WTC11 (cell line): ENCODE measurements around the gene MRNIP. TPM values are rescaled to one million over a fixed set of nuclear protein-coding genes. Genes with fewer than 3 reads are reported as not detected.

Source experiments
- ATAC-seq: fragments of 200-7000 bp; cut with Tn5 transposase; 2 replicates; pipeline ENCODE4 v1.10.0; 2021; ENCODE audit warnings: mild to moderate bottlenecking, moderate library complexity
- CTCF ChIA-PET: fragments of 300-600 bp; sonication (Branson Sonifier 250); formaldehyde crosslinking; loops from one replicate; lab custom pipeline; 2021; ENCODE audit warnings: antibody characterized with exemption; lab: Charles Lee
- POLR2A ChIA-PET: fragments of 350-600 bp; sonication (Branson Sonifier 250); formaldehyde crosslinking; loops from one replicate; lab custom pipeline; 2021; ENCODE audit warnings: antibody characterized with exemption; lab: Charles Lee
- DNase-seq: peaks from one replicate; pipeline ENCODE4 v3.0.0; 2021; ENCODE audit warnings: low spot score
- H3K27ac Mint-ChIP-seq: 2 replicates; pipeline ENCODE4 v1.8.0; 2021; ENCODE audit warnings: mixed read lengths
- H3K27me3 Mint-ChIP-seq: 2 replicates; pipeline ENCODE4 v1.8.0; 2021; ENCODE audit warnings: low read depth, mild to moderate bottlenecking, moderate library complexity, mixed read lengths
- H3K36me3 Mint-ChIP-seq: 2 replicates; pipeline ENCODE4 v1.8.0; 2021; ENCODE audit warnings: mixed read lengths
- H3K4me1 Mint-ChIP-seq: 2 replicates; pipeline ENCODE4 v1.8.0; 2022; ENCODE audit warnings: mixed read lengths
- H3K4me3 Mint-ChIP-seq: 2 replicates; pipeline ENCODE4 v1.8.0; 2021; ENCODE audit warnings: mild to moderate bottlenecking, moderate library complexity, mixed read lengths
- H3K9me3 Mint-ChIP-seq: 2 replicates; pipeline ENCODE4 v1.8.0; 2021; ENCODE audit warnings: mixed read lengths
- ATF1 ChIP-seq: sonication (generic); formaldehyde crosslinking; IDR thresholded peaks from 2 replicates; pipeline ENCODE4 v1.8.1; 2023; ENCODE audit warnings: mild to moderate bottlenecking, moderate library complexity, missing genetic modification reagents
- ATF2 ChIP-seq: sonication (generic); formaldehyde crosslinking; IDR thresholded peaks from 2 replicates; pipeline ENCODE4 v1.8.1; 2022; ENCODE audit warnings: low read depth, missing genetic modification reagents, borderline replicate concordance
- GTF2I ChIP-seq: fragments of 250-450 bp; sonication (Bioruptor Pico); conservative IDR thresholded peaks from 2 replicates; pipeline ENCODE4 v1.4.0; 2021; ENCODE audit warnings: mild to moderate bottlenecking
- IRF2 ChIP-seq: sonication (generic); formaldehyde crosslinking; IDR thresholded peaks from 2 replicates; pipeline ENCODE4 v1.8.0; 2022; ENCODE audit warnings: low read depth, missing genetic modification reagents, borderline replicate concordance
- JUN ChIP-seq: sonication (generic); formaldehyde crosslinking; IDR thresholded peaks from 2 replicates; pipeline ENCODE4 v1.8.0; 2023; ENCODE audit warnings: mild to moderate bottlenecking, missing genetic modification reagents
- KAT7 ChIP-seq: sonication (generic); formaldehyde crosslinking; IDR thresholded peaks from 2 replicates; pipeline ENCODE4 v1.8.1; 2023; ENCODE audit warnings: missing genetic modification reagents, mild to moderate bottlenecking, borderline replicate concordance
- MXD4 ChIP-seq: fragments of 250-450 bp; sonication (Bioruptor Pico); IDR thresholded peaks from 2 replicates; pipeline ENCODE4 v1.8.0; 2021; ENCODE audit warnings: mild to moderate bottlenecking, moderate library complexity, borderline replicate concordance
- NFE2L1 ChIP-seq: sonication (generic); formaldehyde crosslinking; IDR thresholded peaks from 2 replicates; pipeline ENCODE4 v1.8.1; 2023; ENCODE audit warnings: missing genetic modification reagents
- NR1H2 ChIP-seq: sonication (generic); formaldehyde crosslinking; IDR thresholded peaks from 2 replicates; pipeline ENCODE4 v1.9.0; 2021; ENCODE audit warnings: mild to moderate bottlenecking, moderate library complexity, missing genetic modification reagents
- TCF7 ChIP-seq: sonication (generic); formaldehyde crosslinking; IDR thresholded peaks from 2 replicates; pipeline ENCODE4 v1.8.0; 2022; ENCODE audit warnings: mild to moderate bottlenecking, low read depth, missing genetic modification reagents, moderate library complexity
- TEAD4 ChIP-seq: sonication (generic); formaldehyde crosslinking; IDR thresholded peaks from 2 replicates; pipeline ENCODE4 v1.8.0; 2022; ENCODE audit warnings: mild to moderate bottlenecking, missing genetic modification reagents
- ZNF138 ChIP-seq: sonication (generic); formaldehyde crosslinking; conservative IDR thresholded peaks from 2 replicates; pipeline ENCODE4 v1.8.1; 2022; ENCODE audit warnings: mild to moderate bottlenecking, moderate library complexity, missing genetic modification reagents
- ZNF396 ChIP-seq: fragments of 250-450 bp; sonication (Bioruptor Pico); IDR thresholded peaks from 2 replicates; pipeline ENCODE4 v1.8.0; 2021; ENCODE audit warnings: mild to moderate bottlenecking, moderate library complexity, borderline replicate concordance
- ZNF532 ChIP-seq: fragments of 250-450 bp; sonication (Bioruptor Pico); IDR thresholded peaks from 2 replicates; pipeline ENCODE4 v1.9.0; 2021; ENCODE audit warnings: mild to moderate bottlenecking, borderline replicate concordance
- ZNF671 ChIP-seq: fragments of 250-450 bp; sonication (Bioruptor Pico); IDR thresholded peaks from 2 replicates; pipeline ENCODE4 v1.8.0; 2021; ENCODE audit warnings: mild to moderate bottlenecking
- total RNA-seq: library from RNA; stranded (reverse); gene quantifications from 3 replicates; pipeline ENCODE4 v1.2.3, GENCODE V29; 2021
- TF ChIP-seq, protein P1 (sequence below): fragments of 200-600 bp; IDR thresholded peaks from 2 replicates; pipeline ENCODE4 v1.8.0; 2022; ENCODE audit warnings: antibody characterized with exemption
- TF ChIP-seq, protein P2 (sequence below): fragments of 250-450 bp; sonication (Bioruptor Pico); IDR thresholded peaks from 2 replicates; pipeline ENCODE4 v1.9.0; 2021; ENCODE audit warnings: mild to moderate bottlenecking
- TF ChIP-seq, protein P3 (sequence below): sonication (generic); formaldehyde crosslinking; IDR thresholded peaks from 2 replicates; pipeline ENCODE4 v1.8.1; 2023; ENCODE audit warnings: mild to moderate bottlenecking, missing genetic modification reagents
- TF ChIP-seq, protein P4 (sequence below): sonication (generic); formaldehyde crosslinking; IDR thresholded peaks from 2 replicates; pipeline ENCODE4 v1.8.1; 2023; ENCODE audit warnings: mild to moderate bottlenecking, moderate library complexity, missing genetic modification reagents

MRNIP gene
- total RNA-seq, 1 experiment from 2014 or later: 42.0 TPM

- TF ChIP-seq ATF2 (CRISPR knock-in tag) (no peak), ZNF532 (CRISPR knock-in tag) (no peak), ZNF671 (CRISPR knock-in tag) (no peak), KAT7 (no peak)
- TF ChIP-seq, protein P1, sequence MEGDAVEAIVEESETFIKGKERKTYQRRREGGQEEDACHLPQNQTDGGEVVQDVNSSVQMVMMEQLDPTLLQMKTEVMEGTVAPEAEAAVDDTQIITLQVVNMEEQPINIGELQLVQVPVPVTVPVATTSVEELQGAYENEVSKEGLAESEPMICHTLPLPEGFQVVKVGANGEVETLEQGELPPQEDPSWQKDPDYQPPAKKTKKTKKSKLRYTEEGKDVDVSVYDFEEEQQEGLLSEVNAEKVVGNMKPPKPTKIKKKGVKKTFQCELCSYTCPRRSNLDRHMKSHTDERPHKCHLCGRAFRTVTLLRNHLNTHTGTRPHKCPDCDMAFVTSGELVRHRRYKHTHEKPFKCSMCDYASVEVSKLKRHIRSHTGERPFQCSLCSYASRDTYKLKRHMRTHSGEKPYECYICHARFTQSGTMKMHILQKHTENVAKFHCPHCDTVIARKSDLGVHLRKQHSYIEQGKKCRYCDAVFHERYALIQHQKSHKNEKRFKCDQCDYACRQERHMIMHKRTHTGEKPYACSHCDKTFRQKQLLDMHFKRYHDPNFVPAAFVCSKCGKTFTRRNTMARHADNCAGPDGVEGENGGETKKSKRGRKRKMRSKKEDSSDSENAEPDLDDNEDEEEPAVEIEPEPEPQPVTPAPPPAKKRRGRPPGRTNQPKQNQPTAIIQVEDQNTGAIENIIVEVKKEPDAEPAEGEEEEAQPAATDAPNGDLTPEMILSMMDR: no peak
Measured at GRCh38 chr5:179798144-179798770, 60.4 kb downstream of the MRNIP start (continued).

- ChIA-PET CTCF (interaction anchor here (1.0 to 5.7 kb wide), 2 partner anchors 35 to 63 kb away, joined by 3 to 39 read pairs; no protein-coding TSS in a partner anchor), POLR2A (interaction anchor here (0.8 kb wide), 1 partner anchor 23 kb away, joined by 3 read pairs; the partner anchor contains the start of gene SQSTM1)
- DNase-seq: no peak
- no peak overlapping the region for H3K27ac Mint-ChIP-seq
- no peaks in the 10 kb centered on the region for H3K9me3 Mint-ChIP-seq
- H3K4me3 Mint-ChIP-seq: no peak overlapping the region
- peaks cover 18% of the 10 kb centered on the region for H3K36me3 Mint-ChIP-seq
- TF ChIP-seq MXD4 (CRISPR knock-in tag): no peak
- TF ChIP-seq GTF2I (CRISPR knock-in tag): no peak
- no peak for TF ChIP-seq ATF1 (CRISPR knock-in tag)
- TF ChIP-seq, protein P2, sequence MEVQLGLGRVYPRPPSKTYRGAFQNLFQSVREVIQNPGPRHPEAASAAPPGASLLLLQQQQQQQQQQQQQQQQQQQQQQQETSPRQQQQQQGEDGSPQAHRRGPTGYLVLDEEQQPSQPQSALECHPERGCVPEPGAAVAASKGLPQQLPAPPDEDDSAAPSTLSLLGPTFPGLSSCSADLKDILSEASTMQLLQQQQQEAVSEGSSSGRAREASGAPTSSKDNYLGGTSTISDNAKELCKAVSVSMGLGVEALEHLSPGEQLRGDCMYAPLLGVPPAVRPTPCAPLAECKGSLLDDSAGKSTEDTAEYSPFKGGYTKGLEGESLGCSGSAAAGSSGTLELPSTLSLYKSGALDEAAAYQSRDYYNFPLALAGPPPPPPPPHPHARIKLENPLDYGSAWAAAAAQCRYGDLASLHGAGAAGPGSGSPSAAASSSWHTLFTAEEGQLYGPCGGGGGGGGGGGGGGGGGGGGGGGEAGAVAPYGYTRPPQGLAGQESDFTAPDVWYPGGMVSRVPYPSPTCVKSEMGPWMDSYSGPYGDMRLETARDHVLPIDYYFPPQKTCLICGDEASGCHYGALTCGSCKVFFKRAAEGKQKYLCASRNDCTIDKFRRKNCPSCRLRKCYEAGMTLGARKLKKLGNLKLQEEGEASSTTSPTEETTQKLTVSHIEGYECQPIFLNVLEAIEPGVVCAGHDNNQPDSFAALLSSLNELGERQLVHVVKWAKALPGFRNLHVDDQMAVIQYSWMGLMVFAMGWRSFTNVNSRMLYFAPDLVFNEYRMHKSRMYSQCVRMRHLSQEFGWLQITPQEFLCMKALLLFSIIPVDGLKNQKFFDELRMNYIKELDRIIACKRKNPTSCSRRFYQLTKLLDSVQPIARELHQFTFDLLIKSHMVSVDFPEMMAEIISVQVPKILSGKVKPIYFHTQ: no peak
- TF ChIP-seq, protein P3, sequence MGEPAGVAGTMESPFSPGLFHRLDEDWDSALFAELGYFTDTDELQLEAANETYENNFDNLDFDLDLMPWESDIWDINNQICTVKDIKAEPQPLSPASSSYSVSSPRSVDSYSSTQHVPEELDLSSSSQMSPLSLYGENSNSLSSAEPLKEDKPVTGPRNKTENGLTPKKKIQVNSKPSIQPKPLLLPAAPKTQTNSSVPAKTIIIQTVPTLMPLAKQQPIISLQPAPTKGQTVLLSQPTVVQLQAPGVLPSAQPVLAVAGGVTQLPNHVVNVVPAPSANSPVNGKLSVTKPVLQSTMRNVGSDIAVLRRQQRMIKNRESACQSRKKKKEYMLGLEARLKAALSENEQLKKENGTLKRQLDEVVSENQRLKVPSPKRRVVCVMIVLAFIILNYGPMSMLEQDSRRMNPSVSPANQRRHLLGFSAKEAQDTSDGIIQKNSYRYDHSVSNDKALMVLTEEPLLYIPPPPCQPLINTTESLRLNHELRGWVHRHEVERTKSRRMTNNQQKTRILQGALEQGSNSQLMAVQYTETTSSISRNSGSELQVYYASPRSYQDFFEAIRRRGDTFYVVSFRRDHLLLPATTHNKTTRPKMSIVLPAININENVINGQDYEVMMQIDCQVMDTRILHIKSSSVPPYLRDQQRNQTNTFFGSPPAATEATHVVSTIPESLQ (CRISPR knock-in tag): no peak
- TF ChIP-seq TEAD4 (CRISPR knock-in tag): no peak
- TF ChIP-seq ZNF396: no peak
- TF ChIP-seq ZNF138: no peak
- no peak for TF ChIP-seq NR1H2 (CRISPR knock-in tag)
- TF ChIP-seq IRF2: no peak
- no peak for TF ChIP-seq NFE2L1 (CRISPR knock-in tag)
- TF ChIP-seq, protein P4, sequence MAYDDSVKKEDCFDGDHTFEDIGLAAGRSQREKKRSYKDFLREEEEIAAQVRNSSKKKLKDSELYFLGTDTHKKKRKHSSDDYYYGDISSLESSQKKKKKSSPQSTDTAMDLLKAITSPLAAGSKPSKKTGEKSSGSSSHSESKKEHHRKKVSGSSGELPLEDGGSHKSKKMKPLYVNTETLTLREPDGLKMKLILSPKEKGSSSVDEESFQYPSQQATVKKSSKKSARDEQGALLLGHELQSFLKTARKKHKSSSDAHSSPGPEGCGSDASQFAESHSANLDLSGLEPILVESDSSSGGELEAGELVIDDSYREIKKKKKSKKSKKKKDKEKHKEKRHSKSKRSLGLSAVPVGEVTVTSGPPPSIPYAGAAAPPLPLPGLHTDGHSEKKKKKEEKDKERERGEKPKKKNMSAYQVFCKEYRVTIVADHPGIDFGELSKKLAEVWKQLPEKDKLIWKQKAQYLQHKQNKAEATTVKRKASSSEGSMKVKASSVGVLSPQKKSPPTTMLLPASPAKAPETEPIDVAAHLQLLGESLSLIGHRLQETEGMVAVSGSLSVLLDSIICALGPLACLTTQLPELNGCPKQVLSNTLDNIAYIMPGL (CRISPR knock-in tag): no peak
- no peak for TF ChIP-seq TCF7 (CRISPR knock-in tag)
- TF ChIP-seq JUN (CRISPR knock-in tag): no peak
- ATAC-seq: no peak
- no peaks in the 10 kb centered on the region for H3K27me3 Mint-ChIP-seq
- peaks cover 30% of the 10 kb centered on the region for H3K4me1 Mint-ChIP-seq
Measured at GRCh38 chr5:179797741-179798140, 60.9 kb downstream of the MRNIP start.
